ENCODE data around the gene ABHD2. TPM values are rescaled to one million over a fixed set of nuclear protein-coding genes. Genes with fewer than 3 reads are reported as not detected.
A peak's percentile ranks its signal among the peaks of the same experiment; 100 is the strongest.
"Not testable (repeated sequence)": the region's sequence is repeated elsewhere in the genome, so short reads cannot be mapped to it uniquely, and the experiment has no call there.

The ABHD2 gene
- total RNA-seq, 2 donors from 2014 or later, result 88.7 to 142 TPM

DNA sequence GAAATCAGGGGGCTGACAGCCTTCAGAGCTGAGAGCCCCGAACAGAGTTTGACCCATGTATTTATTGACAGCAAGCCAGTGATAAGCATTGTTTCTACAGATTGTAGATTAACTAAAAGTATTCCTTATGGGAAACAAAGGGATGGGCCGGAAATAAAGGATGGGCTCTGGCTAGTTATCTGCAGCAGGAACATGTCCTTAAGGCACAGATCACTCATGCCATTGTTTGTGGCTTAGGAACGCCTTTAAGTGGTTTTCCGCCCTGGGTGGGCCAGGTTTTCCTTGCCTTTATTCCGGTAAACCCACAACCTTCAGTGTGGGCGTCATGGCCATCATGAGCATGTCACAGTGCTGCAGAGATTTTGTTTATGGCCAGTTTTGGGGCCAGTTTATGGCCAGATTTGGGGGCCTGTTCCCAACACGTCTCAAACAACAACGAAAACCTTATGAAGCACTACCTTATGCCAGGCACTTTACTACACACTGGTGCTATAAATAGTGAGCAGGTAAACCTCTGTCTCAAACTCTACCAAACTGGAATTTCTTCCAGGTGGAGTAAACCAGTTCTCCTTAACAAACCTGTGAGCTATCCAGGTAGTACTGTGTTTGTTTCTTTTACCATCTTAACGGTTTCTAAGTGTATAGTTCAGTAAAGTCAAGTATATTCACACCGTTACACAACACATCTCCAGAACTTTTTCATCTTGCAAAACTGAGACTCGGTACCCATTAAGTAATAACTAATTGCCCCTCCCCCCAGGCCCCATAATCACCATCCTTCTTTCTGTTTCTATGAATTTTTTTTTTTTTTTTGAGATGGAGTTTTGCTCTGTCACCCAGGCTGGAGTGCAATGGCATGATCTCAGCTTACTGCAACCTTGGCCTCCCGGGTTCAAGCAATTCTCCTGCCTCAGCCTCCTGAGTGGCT is 151.9 kb downstream of the ABHD2 start:
- DNase-seq (ENCODE audit: low spot score); intact Hi-C loops (cut with DNase I): not testable (repeated sequence)

DNA sequence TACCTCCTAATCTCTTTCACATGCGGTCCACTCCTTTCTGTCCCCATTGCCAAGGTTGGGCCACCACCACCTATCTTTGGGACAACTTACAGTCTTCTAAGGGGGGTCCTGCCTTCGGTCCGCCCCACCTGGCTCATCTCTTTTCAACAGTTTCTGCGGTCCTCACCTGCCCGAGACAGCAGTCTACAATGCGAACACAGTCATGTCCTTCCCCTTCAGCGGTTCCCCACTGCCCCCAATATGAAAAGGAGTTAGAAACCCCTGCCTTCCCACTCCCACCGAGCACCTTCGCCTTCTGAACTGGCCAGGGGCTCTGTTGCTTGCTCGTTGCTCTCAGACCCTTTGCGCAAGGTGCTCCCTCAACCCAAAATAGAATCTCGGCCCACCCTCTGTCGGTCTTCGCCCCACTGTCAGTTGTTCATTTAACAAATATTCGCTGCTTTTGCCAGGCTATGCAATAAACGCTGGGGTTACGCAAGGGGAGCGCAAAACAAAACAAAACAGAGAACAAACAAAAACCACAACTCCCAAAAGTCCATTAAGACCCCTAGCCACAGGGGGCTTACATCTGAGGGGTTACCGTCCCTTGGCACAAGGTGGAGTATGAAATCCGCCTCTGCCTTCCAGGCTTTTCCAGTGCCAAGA is 154.9 kb downstream of the ABHD2 start:
- DNase-seq (ENCODE audit: low spot score), result no peak
- intact Hi-C loops (cut with DNase I), result no loop called here

DNA sequence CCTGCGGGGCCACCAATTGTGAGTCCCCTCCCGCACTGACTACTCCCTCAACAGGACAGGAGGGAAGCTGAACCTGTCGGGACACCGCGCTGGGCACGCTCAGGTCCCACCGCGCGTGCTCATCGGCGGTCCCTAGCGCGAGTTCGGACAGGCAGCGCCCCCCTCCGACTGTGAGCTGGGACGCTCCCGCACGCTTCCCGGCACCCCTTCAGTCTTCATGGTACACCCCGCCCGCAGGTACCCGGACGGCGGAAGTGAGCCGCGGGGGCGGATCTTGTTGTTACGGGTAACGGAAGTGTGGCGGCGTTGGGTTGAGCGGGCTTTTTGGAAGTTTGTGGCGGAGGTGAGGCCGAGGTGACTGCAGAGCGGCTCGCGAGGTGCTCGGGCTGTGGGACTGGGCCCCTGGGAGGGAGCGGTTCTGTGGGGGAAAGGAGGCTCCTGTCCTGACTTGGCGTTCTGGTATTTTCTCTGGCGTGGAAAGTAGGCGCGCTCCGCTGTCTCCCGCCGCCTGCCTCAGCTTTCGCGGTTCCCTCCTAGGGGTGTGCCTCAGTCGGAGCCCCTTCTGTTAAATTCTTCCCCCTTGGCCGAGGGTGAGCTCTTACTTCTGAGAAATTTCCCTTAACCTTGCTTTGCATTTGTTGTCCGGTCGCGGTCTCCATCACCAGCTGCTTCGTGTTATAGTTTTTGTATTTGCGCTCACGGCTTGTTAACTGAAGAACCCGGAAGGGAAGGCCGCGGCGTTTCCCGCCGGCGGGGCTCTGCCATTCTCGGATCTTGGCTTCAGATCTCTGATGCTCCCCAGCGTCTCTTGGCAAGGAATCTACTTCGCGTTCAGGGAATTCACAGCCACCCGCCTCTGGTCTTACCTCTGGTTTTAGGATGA is 155.7 kb downstream of the ABHD2 start, which contains the start of gene FANCI:
TSS of gene FANCI (plus strand) at position 289 of the 883 bp plus-strand sequence. CDS start 3,669 bp downstream, outside the sequence.
- DNase-seq (ENCODE audit: low spot score), result peak; percentile 99
- intact Hi-C loops (cut with DNase I), result no loop called here

DNA sequence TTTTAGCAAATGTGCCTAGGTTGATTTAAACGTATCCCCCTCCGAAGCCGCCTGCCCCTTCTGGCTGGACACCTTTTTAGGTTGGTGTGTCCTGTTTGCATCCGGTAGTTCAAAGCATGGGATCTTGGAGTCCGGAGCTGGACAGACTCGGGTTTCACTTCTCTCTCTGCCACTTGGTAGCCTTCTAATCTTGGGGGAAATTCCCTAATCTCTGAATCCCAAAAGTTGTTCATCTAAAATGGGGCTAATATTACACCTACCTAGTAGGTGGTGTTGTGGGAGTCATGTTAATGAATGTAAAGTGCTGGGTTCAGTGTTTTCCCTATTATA is 156.3 kb downstream of the ABHD2 start:
- intact Hi-C loops (cut with DNase I), result no loop called here
- DNase-seq (ENCODE audit: low spot score), result no peak

DNA sequence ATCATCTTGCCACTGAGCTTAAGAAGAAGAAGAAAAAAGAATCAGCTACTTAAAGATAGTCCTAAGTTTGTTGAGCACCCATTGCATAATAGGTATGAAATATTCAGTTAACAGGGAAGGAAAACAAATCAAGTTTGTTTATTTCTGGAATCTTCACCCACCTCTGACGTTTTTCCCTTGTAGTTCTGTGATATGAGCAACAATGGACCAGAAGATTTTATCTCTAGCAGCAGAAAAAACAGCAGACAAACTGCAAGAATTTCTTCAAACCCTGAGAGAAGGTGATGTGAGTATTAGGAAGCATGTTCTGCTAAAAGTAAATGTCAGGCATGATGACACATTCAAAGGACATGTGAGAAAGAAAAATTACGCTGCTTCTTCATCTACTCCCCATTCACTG is 159.2 kb downstream of the ABHD2 start:
- no peak for DNase-seq (ENCODE audit: low spot score)

DNA sequence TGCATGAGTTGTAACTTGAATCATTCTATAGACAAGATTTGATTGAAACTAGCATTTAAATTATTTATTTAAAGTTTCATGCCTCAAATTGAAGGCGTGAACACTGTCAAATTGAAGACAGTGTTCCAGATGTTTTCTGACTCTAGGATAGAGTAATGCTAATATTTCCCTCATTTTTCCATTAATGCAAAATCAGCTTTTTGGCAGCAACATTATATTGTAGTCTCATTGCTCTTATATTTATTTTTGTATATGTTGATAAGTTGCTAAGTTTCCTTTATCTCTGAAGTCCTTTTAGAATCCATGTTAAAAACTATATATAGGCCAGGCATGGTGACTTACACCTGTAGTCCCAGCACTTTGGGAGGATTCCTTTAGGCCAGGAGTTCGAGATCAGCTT is 160.3 kb downstream of the ABHD2 start:
- intact Hi-C loops (cut with DNase I), result no loop called here
- no peak for DNase-seq (ENCODE audit: low spot score)

More for the DNA sequence above, 159.2 kb downstream of the ABHD2 start:
- intact Hi-C loops (cut with DNase I), result no loop called here

DNA sequence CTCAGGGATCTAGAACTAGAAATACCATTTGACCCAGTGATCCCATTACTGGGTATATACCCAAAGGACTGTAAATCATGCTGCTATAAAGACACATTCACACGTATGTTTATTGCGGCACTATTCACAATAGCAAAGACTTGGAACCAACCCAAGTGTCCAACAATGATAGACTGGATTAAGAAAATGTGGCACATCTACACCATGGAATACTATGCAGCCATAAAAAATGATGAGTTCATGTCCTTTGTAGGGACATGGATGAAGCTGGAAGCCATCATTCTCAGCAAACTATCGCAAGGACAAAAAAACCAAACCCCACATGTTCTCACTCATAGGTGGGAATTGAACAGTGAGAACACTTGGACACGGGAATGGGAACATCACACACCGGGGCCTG is 161.9 kb downstream of the ABHD2 start:
- DNase-seq (ENCODE audit: low spot score); intact Hi-C loops (cut with DNase I): not testable (repeated sequence)

Other genes with a start within 250 kb of the ABHD2 start
- gene HAPLN3, start 192.9 kb upstream of the ABHD2 start, total RNA-seq, result 10 to 100 TPM; 25.4 to 27.9 TPM
- gene MFGE8, start 175.1 kb upstream of the ABHD2 start, total RNA-seq, result 1,000 to 10,000 TPM in 1 of 2 donors, 100 to 1,000 TPM in 1; 829 to 1,044 TPM
- not detected for gene RLBP1, start 133.1 kb downstream of the ABHD2 start, total RNA-seq
- 1 to 10 TPM; 6.1 to 7.0 TPM for gene FANCI, start 155.5 kb downstream of the ABHD2 start, total RNA-seq
- 10 to 100 TPM; 45.6 to 47.9 TPM for gene POLG, start 246.4 kb downstream of the ABHD2 start, total RNA-seq